PFSK-1 (cell line): ENCODE data around the gene MAP2.

Source experiments
- FOXP2 ChIP-seq: optimal IDR thresholded peaks from 2 replicates; pipeline ENCODE3; 2011; ENCODE audit warnings: borderline replicate concordance, control low read depth, inconsistent platforms; ENCODE audit not compliant: insufficient read depth; ENCODE audit errors: extremely low read length, extremely low read depth
- POLR2AphosphoS5 ChIP-seq: IDR thresholded peaks from 2 replicates; pipeline ENCODE4 v1.6.1; 2012; ENCODE audit warnings: low read depth, mild to moderate bottlenecking, control low read depth, low read length, moderate library complexity
- SIN3A ChIP-seq: IDR thresholded peaks from 2 replicates; pipeline ENCODE4 v1.6.1; 2012; ENCODE audit warnings: mild to moderate bottlenecking, low read length, moderate library complexity, borderline replicate concordance; ENCODE audit not compliant: insufficient read depth
- TAF1 ChIP-seq: IDR thresholded peaks from 2 replicates; pipeline ENCODE4 v1.6.1; 2012; ENCODE audit warnings: low read length, control low read depth, borderline replicate concordance; ENCODE audit not compliant: insufficient read depth
- TF ChIP-seq, protein P1 (sequence below), 2 experiments: IDR thresholded peaks; 2 replicates each; pipeline versions ENCODE4 v1.6.1 to v1.8.0; 2011 to 2012; ENCODE audit warnings: low read depth in 2 of 2, low read length in 2 of 2, control low read depth in 1 of 2, inconsistent platforms in 1 of 2, mild to moderate bottlenecking in 1 of 2, moderate library complexity in 1 of 2; ENCODE audit not compliant: insufficient read depth in 1 of 2

Gene MAP2

DNA sequence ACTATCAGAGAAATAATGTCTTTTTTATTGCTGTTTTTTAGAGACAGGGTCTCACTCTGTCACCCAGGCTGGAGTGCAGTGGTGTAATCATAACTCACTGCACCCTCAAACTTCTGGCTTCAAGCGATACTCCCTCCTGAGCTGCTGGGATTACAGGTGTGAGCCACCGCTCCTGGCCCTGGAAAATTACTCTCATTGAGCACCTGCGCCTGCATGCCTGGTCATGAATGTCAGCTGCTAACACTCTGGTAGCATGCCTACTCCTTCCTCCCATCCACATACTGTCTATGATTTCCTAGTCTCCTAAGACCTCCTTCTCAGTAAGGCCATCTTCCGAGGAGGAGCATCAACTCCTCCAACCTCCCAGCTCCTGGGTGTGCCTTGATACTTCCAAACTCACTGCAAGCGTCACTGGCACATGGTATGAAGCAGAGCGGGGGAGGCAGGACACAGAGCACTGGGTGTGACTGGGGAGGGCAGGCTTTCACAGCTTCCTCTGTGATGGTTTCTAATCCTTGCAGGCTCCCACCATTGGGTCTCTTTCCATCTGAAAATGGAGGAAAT lies 1.6 kb upstream of the MAP2 start:
- TF ChIP-seq TAF1 (no peak), SIN3A (no peak), FOXP2 (no peak), POLR2AphosphoS5 (no peak)
- TF ChIP-seq, protein P1, sequence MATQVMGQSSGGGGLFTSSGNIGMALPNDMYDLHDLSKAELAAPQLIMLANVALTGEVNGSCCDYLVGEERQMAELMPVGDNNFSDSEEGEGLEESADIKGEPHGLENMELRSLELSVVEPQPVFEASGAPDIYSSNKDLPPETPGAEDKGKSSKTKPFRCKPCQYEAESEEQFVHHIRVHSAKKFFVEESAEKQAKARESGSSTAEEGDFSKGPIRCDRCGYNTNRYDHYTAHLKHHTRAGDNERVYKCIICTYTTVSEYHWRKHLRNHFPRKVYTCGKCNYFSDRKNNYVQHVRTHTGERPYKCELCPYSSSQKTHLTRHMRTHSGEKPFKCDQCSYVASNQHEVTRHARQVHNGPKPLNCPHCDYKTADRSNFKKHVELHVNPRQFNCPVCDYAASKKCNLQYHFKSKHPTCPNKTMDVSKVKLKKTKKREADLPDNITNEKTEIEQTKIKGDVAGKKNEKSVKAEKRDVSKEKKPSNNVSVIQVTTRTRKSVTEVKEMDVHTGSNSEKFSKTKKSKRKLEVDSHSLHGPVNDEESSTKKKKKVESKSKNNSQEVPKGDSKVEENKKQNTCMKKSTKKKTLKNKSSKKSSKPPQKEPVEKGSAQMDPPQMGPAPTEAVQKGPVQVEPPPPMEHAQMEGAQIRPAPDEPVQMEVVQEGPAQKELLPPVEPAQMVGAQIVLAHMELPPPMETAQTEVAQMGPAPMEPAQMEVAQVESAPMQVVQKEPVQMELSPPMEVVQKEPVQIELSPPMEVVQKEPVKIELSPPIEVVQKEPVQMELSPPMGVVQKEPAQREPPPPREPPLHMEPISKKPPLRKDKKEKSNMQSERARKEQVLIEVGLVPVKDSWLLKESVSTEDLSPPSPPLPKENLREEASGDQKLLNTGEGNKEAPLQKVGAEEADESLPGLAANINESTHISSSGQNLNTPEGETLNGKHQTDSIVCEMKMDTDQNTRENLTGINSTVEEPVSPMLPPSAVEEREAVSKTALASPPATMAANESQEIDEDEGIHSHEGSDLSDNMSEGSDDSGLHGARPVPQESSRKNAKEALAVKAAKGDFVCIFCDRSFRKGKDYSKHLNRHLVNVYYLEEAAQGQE (IDR thresholded peaks at IDR 0.05; ENCODE audit: insufficient read depth in 1 of 2, low read depth in 2 of 2, low read length in 2 of 2), result no peak

DNA sequence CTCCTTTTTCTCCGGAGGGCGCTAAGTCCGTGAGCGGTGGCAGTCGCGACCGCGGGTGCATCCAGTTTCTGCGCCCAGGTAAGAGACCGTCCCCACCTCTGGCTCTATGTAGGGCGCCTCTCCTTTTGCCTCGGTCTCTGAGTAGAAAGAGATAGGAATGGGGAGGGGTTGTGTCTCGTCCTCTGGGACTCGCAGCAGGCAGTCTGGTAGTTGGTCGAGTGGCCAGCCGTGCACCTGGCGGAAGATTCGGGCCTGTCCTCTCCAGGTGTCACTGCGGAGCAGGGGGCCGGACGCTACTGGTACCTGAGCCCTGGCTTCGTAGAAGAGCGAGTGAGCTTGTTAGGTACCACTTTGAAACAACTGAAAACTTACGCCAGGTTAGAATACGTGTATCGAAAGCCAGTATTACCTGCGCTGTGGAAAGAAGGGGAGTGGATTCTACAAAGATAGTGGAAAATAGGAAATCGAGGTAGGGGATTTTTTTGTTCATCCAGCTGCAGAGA lies 403 bp downstream of the MAP2 start:
- TF ChIP-seq FOXP2 (no peak), POLR2AphosphoS5 (no peak), SIN3A (no peak), TAF1 (no peak)
- TF ChIP-seq, protein P1 (IDR thresholded peaks at IDR 0.05; ENCODE audit: insufficient read depth in 1 of 2, low read depth in 2 of 2, low read length in 2 of 2), result no peak

DNA sequence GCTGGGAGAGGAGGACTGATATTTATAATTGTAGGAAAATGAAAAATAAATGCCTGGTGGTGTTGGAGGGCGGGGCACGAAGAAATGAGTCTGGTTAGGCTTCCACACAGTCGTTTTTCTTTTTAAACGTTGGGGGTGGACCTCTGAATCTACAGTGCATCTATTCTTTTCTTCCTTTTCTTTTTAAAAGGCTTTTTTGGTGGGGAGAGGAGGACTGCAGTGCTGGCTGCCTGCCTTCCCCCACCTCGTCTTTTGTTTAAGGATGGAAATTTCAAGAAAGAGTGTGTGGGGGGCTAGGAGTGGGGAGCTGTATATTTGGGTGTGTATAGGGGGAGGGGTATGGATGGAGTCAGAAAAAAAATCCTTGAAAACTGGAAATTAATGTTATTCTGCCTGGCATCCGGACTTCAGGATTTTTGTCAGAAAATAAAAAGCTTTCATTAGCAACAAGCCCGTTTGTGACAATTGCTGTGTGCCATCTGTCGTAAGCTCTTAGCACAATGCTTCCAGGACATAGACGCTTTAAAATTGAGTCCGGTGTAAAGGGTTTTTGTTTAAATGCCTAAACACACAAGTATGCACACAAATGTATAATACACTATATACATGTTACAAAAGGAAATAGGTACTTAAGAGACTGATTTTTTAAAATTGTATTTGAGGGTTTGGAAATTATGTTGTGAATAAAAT lies 1.1 kb downstream of the MAP2 start:
- TF ChIP-seq FOXP2, result no peak
- TF ChIP-seq POLR2AphosphoS5, result no peak
- TF ChIP-seq, protein P1 (IDR thresholded peaks at IDR 0.05; ENCODE audit: insufficient read depth in 1 of 2, low read depth in 2 of 2, low read length in 2 of 2), result no peak
- TF ChIP-seq TAF1, result no peak
- TF ChIP-seq SIN3A, result no peak

DNA sequence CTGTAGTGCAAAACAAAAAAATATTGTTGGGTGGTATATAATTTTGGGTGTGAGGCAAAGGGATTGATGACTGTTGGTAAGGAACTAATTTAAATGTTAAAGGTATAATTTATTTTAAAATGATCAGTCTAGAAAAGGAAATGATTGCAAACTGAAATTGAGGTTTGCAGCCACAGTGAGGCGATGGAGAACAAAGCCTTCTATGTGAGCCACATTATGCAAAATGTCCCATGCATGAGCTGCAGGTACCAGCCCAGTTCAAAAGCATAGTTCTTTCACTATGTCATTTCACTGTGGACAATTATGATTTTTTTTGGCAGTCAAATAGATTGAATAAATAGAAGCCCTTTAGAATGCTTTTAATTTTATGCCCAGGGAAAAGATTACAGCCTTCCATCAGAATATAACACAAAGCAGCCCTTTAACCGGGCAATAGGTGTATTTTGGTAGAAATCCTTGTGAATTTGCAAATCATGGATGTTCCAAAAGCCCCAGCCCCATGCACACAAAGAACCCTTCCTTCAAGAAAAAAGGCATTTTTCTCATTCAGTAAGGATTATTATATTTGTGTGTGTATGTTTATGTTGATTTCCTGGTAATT lies 1.7 kb downstream of the MAP2 start:
- TF ChIP-seq SIN3A, result no peak
- no peak for TF ChIP-seq TAF1
- TF ChIP-seq POLR2AphosphoS5, result no peak

DNA sequence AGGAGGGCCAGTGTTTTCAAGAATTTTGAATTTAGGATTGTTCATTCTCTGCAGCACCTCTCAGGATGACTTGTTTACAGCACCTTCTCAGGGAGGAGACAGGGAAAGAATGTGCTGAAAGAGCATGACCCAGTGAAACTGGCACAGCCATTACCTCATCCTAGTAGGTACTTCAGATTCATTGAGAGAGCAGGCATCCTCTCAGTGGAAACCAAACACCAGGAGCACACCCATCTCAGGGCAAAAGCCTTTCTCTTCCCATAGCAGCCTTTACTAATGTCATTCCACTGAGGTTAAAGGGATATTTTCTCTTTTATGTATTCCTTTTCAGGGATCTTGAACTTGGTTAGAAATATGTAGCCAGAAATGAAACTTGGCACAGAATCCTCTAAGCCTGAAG lies 2.6 kb downstream of the MAP2 start:
- no peak for TF ChIP-seq TAF1
- TF ChIP-seq POLR2AphosphoS5, result no peak

DNA sequence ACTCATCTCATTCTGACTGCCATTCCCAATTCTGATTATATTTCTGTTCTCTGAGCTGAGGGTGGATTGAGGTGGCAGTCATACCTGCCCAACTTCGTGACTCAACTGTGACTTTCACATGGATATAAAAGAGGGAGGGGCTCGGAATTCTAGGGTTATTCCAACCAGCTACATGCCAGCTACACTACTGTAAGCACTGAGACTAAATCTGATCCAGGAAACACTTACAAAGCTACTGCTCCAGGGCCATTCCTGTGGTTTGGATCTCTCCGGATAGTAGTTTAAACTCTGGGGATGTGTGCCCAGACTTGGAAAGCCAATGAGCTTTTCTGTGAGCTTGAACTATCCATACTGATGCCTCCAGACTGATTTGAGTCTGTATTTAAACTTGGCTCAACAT lies 7.9 kb downstream of the MAP2 start:
- TF ChIP-seq POLR2AphosphoS5, result no peak
- TF ChIP-seq FOXP2, result no peak
- no peak for TF ChIP-seq SIN3A
- TF ChIP-seq TAF1, result no peak
- TF ChIP-seq, protein P1 (IDR thresholded peaks at IDR 0.05; ENCODE audit: insufficient read depth in 1 of 2, low read depth in 2 of 2, low read length in 2 of 2), result no peak
